HepG2 (cell line): ENCODE results near the gene CLDN14. TPM values are rescaled to one million over a fixed set of nuclear protein-coding genes. Genes with fewer than 3 reads are reported as not detected.

Source experiments
- ATAC-seq: fragments of 200-7000 bp; cut with Tn5 transposase; 3 replicates; pipeline ENCODE4 v1.9.1; 2020; ENCODE audit warnings: mild to moderate bottlenecking, moderate library complexity
- BruUV-seq: library from RNA; stranded (reverse); fragments of 400-500 nt; replicated peaks from 2 replicates; lab custom pipeline; 2021; lab: Mats Ljungman, UMichigan
- CTCF ChIA-PET: fragments of 300-600 bp; formaldehyde crosslinking; extraction: SDS; loops from one replicate; lab custom pipeline; 2021; ENCODE audit warnings: low total read pairs, inconsistent platforms, low intra/inter-chr PET ratio; lab: Yijun Ruan, JAX
- POLR2A ChIA-PET: fragments of 350-600 bp; sonication (Branson Sonifier 250); formaldehyde crosslinking; loops from one replicate; lab custom pipeline; 2020; ENCODE audit warnings: antibody characterized with exemption, inconsistent platforms; lab: Yijun Ruan, JAX
- DNase-seq: peaks from one replicate; pipeline ENCODE4 v3.0.0-alpha.2; 2015; ENCODE audit warnings: low spot score
- FAIRE-seq: peaks from 3 replicates; lab custom pipeline; 2011; peaks lifted over from hg19 to GRCh38; lab: Jason Lieb, UNC
- H2AFZ ChIP-seq: one replicate; pipeline ENCODE4 v1.6.1; 2011; ENCODE audit warnings: low read length, inconsistent platforms
- H3K27ac ChIP-seq: fragments of 300-600 bp; 3 replicates; pipeline ENCODE4 v1.8.0; 2011; ENCODE audit warnings: mixed run types, mild to moderate bottlenecking, mixed read lengths, low read length, inconsistent platforms; ENCODE audit not compliant: insufficient read depth; ENCODE audit errors: extremely low read length
- H3K27me3 ChIP-seq, 2 experiments: fragments of 200-600 bp in 1 of 2; 2 replicates in 1 of 2; 3 replicates in 1 of 2; pipeline versions ENCODE4 v1.6.0 to v1.8.0; 2011; ENCODE audit warnings: low read length in 2 of 2, mild to moderate bottlenecking in 2 of 2, moderate library complexity in 2 of 2, inconsistent platforms in 1 of 2; ENCODE audit not compliant: insufficient read depth in 2 of 2, control insufficient read depth in 1 of 2
- H3K36me3 ChIP-seq, 2 experiments: fragments of 200-600 bp in 1 of 2; replicated peaks in 1 of 2; 2 replicates in 1 of 2; 3 replicates in 1 of 2; pipeline versions ENCODE4 v1.5.1 to v1.8.0; 2011; ENCODE audit warnings: low read length in 2 of 2, inconsistent platforms in 1 of 2; ENCODE audit not compliant: insufficient read depth in 2 of 2, control insufficient read depth in 1 of 2
- H3K4me1 ChIP-seq: 2 replicates; pipeline ENCODE4 v1.5.1; 2012; ENCODE audit warnings: low read length, inconsistent platforms; ENCODE audit not compliant: insufficient read depth
- H3K4me2 ChIP-seq: 2 replicates; pipeline ENCODE4 v1.6.0; 2011; ENCODE audit warnings: low read depth, low read length, inconsistent platforms
- H3K4me3 ChIP-seq, 3 experiments: fragments of 200-600 bp in 1 of 3; sonication (generic), shearing (Covaris generic) in 1 of 3; replicated peaks in 1 of 3; 2 replicates each; pipeline ENCODE4 v1.5.1; 2011 to 2016; ENCODE audit warnings: low read length in 3 of 3, inconsistent platforms in 2 of 3, low read depth in 2 of 3, mild to moderate bottlenecking in 2 of 3, control low read depth in 1 of 3, mixed read lengths in 1 of 3; ENCODE audit not compliant: insufficient read depth in 1 of 3
- H3K79me2 ChIP-seq: one replicate; pipeline ENCODE4 v1.6.1; 2011; ENCODE audit warnings: low read length, inconsistent platforms; ENCODE audit not compliant: insufficient read depth
- H3K9ac ChIP-seq: 2 replicates; pipeline ENCODE4 v1.6.0; 2011; ENCODE audit warnings: mild to moderate bottlenecking, low read depth, low read length, inconsistent platforms; ENCODE audit not compliant: insufficient read depth
- H3K9me3 ChIP-seq: 2 replicates; pipeline ENCODE4 v1.5.1; 2012; ENCODE audit warnings: mild to moderate bottlenecking, low read length
- H4K20me1 ChIP-seq: 2 replicates; pipeline ENCODE4 v1.6.0; 2011; ENCODE audit warnings: inconsistent platforms, mild to moderate bottlenecking, low read length, moderate library complexity; ENCODE audit not compliant: insufficient read depth
- ATF7-NPFF ChIP-seq: sonication (generic); formaldehyde crosslinking; IDR thresholded peaks from 2 replicates; pipeline ENCODE4 v1.8.1; 2023; ENCODE audit warnings: mild to moderate bottlenecking, low read depth, missing genetic modification reagents, moderate library complexity
- CCAR2 ChIP-seq: fragments of 200-400 bp; formaldehyde crosslinking; optimal IDR thresholded peaks from 2 replicates; pipeline ENCODE3; 2018; ENCODE audit warnings: low read depth, mild to moderate bottlenecking, low read length, moderate library complexity
- HBP1 ChIP-seq: IDR thresholded peaks from 2 replicates; pipeline ENCODE4 v1.6.1; 2016; ENCODE audit warnings: low read depth, control low read depth
- KAT7 ChIP-seq: IDR thresholded peaks from 2 replicates; pipeline ENCODE4 v1.6.1; 2018; ENCODE audit warnings: borderline replicate concordance, missing compliant biosample characterization
- REXO4 ChIP-seq: sonication (generic); formaldehyde crosslinking; IDR thresholded peaks from 2 replicates; pipeline ENCODE4 v1.8.0; 2022; ENCODE audit warnings: missing genetic modification reagents, mild to moderate bottlenecking, borderline replicate concordance
- TEAD3 ChIP-seq: optimal IDR thresholded peaks from 2 replicates; pipeline ENCODE3; 2016; ENCODE audit warnings: borderline replicate concordance
- TOPORS ChIP-seq: sonication (generic); formaldehyde crosslinking; IDR thresholded peaks from 2 replicates; pipeline ENCODE4 v1.8.0; 2023; ENCODE audit warnings: mild to moderate bottlenecking, missing genetic modification reagents
- ZNF101 ChIP-seq: sonication (generic); formaldehyde crosslinking; IDR thresholded peaks from 2 replicates; pipeline ENCODE4 v1.4.0; 2020; ENCODE audit warnings: mild to moderate bottlenecking, low read depth, missing genetic modification reagents, borderline replicate concordance
- ZNF383 ChIP-seq: sonication (generic); formaldehyde crosslinking; IDR thresholded peaks from 2 replicates; pipeline ENCODE4 v1.4.0; 2020; ENCODE audit warnings: missing genetic modification reagents, mild to moderate bottlenecking, borderline replicate concordance
- ZNF749 ChIP-seq: sonication (generic); formaldehyde crosslinking; IDR thresholded peaks from 2 replicates; pipeline ENCODE4 v1.8.0; 2022; ENCODE audit warnings: mild to moderate bottlenecking, missing genetic modification reagents, moderate library complexity, borderline replicate concordance
- WGBS: methylation state at CpG from one replicate; pipeline ENCODE4 v1.1.6; 2017; ENCODE audit warnings: low lambda C conversion rate; 5-methylcytosine and 5-hydroxymethylcytosine counted together
- in situ Hi-C: cut with HindIII; loops from 2 replicates; pipeline ENCODE4 v1.10.0; 2017; ENCODE audit warnings: low pct_unique_long_range_greater_than_20kb; ENCODE audit not compliant: extremely low pct_ligation_motif_present
- intact Hi-C: fragments of 100-400 bp; cut with micrococcal nuclease; formaldehyde crosslinking; loops from one replicate; pipeline ENCODE4 v1.10.0; 2022; ENCODE audit not compliant: unreplicated experiment
- polyA plus RNA-seq, 8 experiments: library from polyadenylated mRNA; depleted of rRNA in 3 of 8; stranded (reverse) in 7 of 8; unstranded in 1 of 8; fragments of >200 nt; fragmentation: Illumina TruSeq in 4 of 8; extraction: Trizol in 4 of 8; gene quantifications; 2 replicates each; pipeline versions ENCODE4 v1.2.1 to v1.2.3, GENCODE V29; 2011 to 2016; ENCODE audit warnings: low read depth in 4 of 8, missing spikeins in 1 of 8, mixed read lengths in 1 of 8; ENCODE audit not compliant: insufficient read depth in 1 of 8
- total RNA-seq, 5 experiments: library from RNA; depleted of rRNA; stranded (reverse); fragments of >200 nt; fragmentation: Illumina TruSeq; extraction: Trizol; gene quantifications; 2 replicates each; pipeline ENCODE4 v1.2.3, GENCODE V29; 2016; ENCODE audit warnings: low read depth in 1 of 5
- TF ChIP-seq, protein P1 (sequence below): sonication (generic); formaldehyde crosslinking; IDR thresholded peaks from 2 replicates; pipeline ENCODE4 v1.8.1; 2022; ENCODE audit warnings: low read depth, mild to moderate bottlenecking, missing genetic modification reagents
- TF ChIP-seq, protein P2 (sequence below): sonication (generic); formaldehyde crosslinking; IDR thresholded peaks from 2 replicates; pipeline ENCODE4 v1.4.0; 2020; ENCODE audit warnings: missing genetic modification reagents, borderline replicate concordance
- TF ChIP-seq, protein P3 (sequence below): conservative IDR thresholded peaks from 2 replicates; pipeline ENCODE4 v1.6.1; 2018; ENCODE audit warnings: missing genetic modification reagents

The CLDN14 gene
- total and polyA plus RNA-seq, 2 of the 13 experiments (the other 11 are each of a cell fraction or from before 2014, with no cell fraction given) = 1.1 to 1.4 TPM

- Histone ChIP-seq H3K4me2 (no peak overlapping the region), H3K4me3 (no peak overlapping the region), H2AFZ (no peak overlapping the region), H3K79me2 (no peaks in the 10 kb centered on the region), H3K4me1 (no peaks in the 10 kb centered on the region), H3K36me3 (no peaks in the 10 kb centered on the region), H4K20me1 (no peaks in the 10 kb centered on the region), H3K27me3 (no peaks in the 10 kb centered on the region), H3K9me3 (no peaks in the 10 kb centered on the region), H3K27ac (no peak overlapping the region), H3K9ac (no peak overlapping the region)
- intact Hi-C loops = no loop called here
- CTCF ChIA-PET = no interaction called here
- in situ Hi-C loops = no loop called here
- POLR2A ChIA-PET = no interaction called here
- FAIRE-seq (no peak), DNase-seq (no peak), ATAC-seq (no peak)
- BruUV-seq = no TSS peak
- whole genome bisulfite sequencing = 70% methylated on average over 6 of the region's 6 CpGs
- TF ChIP-seq, protein P1, sequence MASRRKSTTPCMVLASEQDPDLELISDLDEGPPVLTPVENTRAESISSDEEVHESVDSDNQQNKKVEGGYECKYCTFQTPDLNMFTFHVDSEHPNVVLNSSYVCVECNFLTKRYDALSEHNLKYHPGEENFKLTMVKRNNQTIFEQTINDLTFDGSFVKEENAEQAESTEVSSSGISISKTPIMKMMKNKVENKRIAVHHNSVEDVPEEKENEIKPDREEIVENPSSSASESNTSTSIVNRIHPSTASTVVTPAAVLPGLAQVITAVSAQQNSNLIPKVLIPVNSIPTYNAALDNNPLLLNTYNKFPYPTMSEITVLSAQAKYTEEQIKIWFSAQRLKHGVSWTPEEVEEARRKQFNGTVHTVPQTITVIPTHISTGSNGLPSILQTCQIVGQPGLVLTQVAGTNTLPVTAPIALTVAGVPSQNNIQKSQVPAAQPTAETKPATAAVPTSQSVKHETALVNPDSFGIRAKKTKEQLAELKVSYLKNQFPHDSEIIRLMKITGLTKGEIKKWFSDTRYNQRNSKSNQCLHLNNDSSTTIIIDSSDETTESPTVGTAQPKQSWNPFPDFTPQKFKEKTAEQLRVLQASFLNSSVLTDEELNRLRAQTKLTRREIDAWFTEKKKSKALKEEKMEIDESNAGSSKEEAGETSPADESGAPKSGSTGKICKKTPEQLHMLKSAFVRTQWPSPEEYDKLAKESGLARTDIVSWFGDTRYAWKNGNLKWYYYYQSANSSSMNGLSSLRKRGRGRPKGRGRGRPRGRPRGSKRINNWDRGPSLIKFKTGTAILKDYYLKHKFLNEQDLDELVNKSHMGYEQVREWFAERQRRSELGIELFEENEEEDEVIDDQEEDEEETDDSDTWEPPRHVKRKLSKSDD = no peak
- TF ChIP-seq REXO4 = no peak
- TF ChIP-seq ZNF383 (CRISPR knock-in tag) = no peak
- TF ChIP-seq KAT7 (CRISPR knock-in tag) = no peak
- TF ChIP-seq, protein P2, sequence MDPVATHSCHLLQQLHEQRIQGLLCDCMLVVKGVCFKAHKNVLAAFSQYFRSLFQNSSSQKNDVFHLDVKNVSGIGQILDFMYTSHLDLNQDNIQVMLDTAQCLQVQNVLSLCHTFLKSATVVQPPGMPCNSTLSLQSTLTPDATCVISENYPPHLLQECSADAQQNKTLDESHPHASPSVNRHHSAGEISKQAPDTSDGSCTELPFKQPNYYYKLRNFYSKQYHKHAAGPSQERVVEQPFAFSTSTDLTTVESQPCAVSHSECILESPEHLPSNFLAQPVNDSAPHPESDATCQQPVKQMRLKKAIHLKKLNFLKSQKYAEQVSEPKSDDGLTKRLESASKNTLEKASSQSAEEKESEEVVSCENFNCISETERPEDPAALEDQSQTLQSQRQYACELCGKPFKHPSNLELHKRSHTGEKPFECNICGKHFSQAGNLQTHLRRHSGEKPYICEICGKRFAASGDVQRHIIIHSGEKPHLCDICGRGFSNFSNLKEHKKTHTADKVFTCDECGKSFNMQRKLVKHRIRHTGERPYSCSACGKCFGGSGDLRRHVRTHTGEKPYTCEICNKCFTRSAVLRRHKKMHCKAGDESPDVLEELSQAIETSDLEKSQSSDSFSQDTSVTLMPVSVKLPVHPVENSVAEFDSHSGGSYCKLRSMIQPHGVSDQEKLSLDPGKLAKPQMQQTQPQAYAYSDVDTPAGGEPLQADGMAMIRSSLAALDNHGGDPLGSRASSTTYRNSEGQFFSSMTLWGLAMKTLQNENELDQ (CRISPR knock-in tag) = no peak
- no peak for TF ChIP-seq ATF7-NPFF (CRISPR knock-in tag)
- TF ChIP-seq HBP1 (CRISPR knock-in tag) = no peak
- TF ChIP-seq CCAR2 = no peak
- no peak for TF ChIP-seq TEAD3 (CRISPR knock-in tag)
- TF ChIP-seq ZNF749 (CRISPR knock-in tag) = no peak
- TF ChIP-seq, protein P3, sequence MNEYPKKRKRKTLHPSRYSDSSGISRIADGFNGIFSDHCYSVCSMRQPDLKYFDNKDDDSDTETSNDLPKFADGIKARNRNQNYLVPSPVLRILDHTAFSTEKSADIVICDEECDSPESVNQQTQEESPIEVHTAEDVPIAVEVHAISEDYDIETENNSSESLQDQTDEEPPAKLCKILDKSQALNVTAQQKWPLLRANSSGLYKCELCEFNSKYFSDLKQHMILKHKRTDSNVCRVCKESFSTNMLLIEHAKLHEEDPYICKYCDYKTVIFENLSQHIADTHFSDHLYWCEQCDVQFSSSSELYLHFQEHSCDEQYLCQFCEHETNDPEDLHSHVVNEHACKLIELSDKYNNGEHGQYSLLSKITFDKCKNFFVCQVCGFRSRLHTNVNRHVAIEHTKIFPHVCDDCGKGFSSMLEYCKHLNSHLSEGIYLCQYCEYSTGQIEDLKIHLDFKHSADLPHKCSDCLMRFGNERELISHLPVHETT (CRISPR knock-in tag) = no peak
- TF ChIP-seq TOPORS (CRISPR knock-in tag) = no peak
- TF ChIP-seq ZNF101 (CRISPR knock-in tag) = no peak
Observed at GRCh38 chr21:36441715-36442114, 38.2 kb downstream of the CLDN14 start.
